ENCODE measurements around the gene TMPRSS3. TPM values are rescaled to one million over a fixed set of nuclear protein-coding genes. Genes with fewer than 3 reads are reported as not detected.

The TMPRSS3 gene
- total RNA-seq, 1 experiment from 2014 or later: 4.3 TPM

GRCh38 chr21:42443876-42444744, 48.3 kb upstream of the TMPRSS3 start:
- H3K9me3 ChIP-seq (ENCODE audit: insufficient read depth, low read depth): no peaks in the 10 kb centered on the region
- no peaks in the 10 kb centered on the region for H3K4me1 ChIP-seq (replicated peaks; ENCODE audit: insufficient read depth)
- no peak overlapping the region for H3K4me2 ChIP-seq
- CTCF ChIA-PET: interaction anchor here (0.7 kb wide), 1 partner anchor 177 kb away, joined by 4 read pairs; no protein-coding TSS in a partner anchor
- no peaks in the 10 kb centered on the region for H3K79me2 ChIP-seq (ENCODE audit: low read depth)
- POLR2A ChIA-PET (ENCODE audit: unreplicated experiment): no interaction called here
- no peak for DNase-seq
- BruUV-seq (replicated peaks): no TSS peak
- no peaks in the 10 kb centered on the region for H3F3A ChIP-seq (ENCODE audit: insufficient read depth, low read depth)
- H3K27ac ChIP-seq: no peak overlapping the region
- TF ChIP-seq EZH2 (IDR thresholded peaks at IDR 0.05; ENCODE audit: low read depth) (no peak), CTCF (conservative IDR thresholded peaks at IDR 0.05) (no peak)
- H3K9me2 ChIP-seq (ENCODE audit: insufficient read depth): no peaks in the 10 kb centered on the region
- H3K27me3 ChIP-seq (ENCODE audit: insufficient read depth, low read depth): 0 out of 2 replicates have a peak, but pooled peaks cover 3% of the 10 kb centered on the region
- intact Hi-C loops (cut with micrococcal nuclease; ENCODE audit: unreplicated experiment): no loop called here
- no peaks in the 10 kb centered on the region for H4K20me1 ChIP-seq (ENCODE audit: insufficient read depth)
- no peaks in the 10 kb centered on the region for H3K36me3 ChIP-seq (ENCODE audit: low read depth)
- H3K4me3 ChIP-seq: no peak overlapping the region
- H2AFZ ChIP-seq: no peak overlapping the region

GRCh38 chr21:42443181-42443785, 47.4 kb upstream of the TMPRSS3 start:
- ChIA-PET POLR2A (ENCODE audit: unreplicated experiment) (no interaction called here), CTCF (interaction anchor here (0.7 kb wide), 1 partner anchor 177 kb away, joined by 4 read pairs; no protein-coding TSS in a partner anchor)
- DNase-seq: no peak
- Histone ChIP-seq H4K20me1 (ENCODE audit: insufficient read depth) (no peaks in the 10 kb centered on the region), H3K4me1 (replicated peaks; ENCODE audit: insufficient read depth) (no peaks in the 10 kb centered on the region), H3K9me3 (ENCODE audit: insufficient read depth, low read depth) (no peaks in the 10 kb centered on the region), H2AFZ (no peak overlapping the region), H3K27ac (no peak overlapping the region), H3K4me2 (no peak overlapping the region), H3K9me2 (ENCODE audit: insufficient read depth) (no peaks in the 10 kb centered on the region), H3K4me3 (no peak overlapping the region), H3K79me2 (ENCODE audit: low read depth) (no peaks in the 10 kb centered on the region), H3F3A (ENCODE audit: insufficient read depth, low read depth) (no peaks in the 10 kb centered on the region), H3K36me3 (ENCODE audit: low read depth) (no peaks in the 10 kb centered on the region), H3K27me3 (ENCODE audit: insufficient read depth, low read depth) (0 out of 2 replicates have a peak, but pooled peaks cover 3% of the 10 kb centered on the region)
- intact Hi-C loops (cut with micrococcal nuclease; ENCODE audit: unreplicated experiment): no loop called here
- no TSS peak for BruUV-seq (replicated peaks)
- no peak for TF ChIP-seq CTCF (conservative IDR thresholded peaks at IDR 0.05)
- no peak for TF ChIP-seq EZH2 (IDR thresholded peaks at IDR 0.05; ENCODE audit: low read depth)

- H3K79me2 ChIP-seq (ENCODE audit: low read depth): no peaks in the 10 kb centered on the region
- no peak for DNase-seq
- H3K27ac ChIP-seq: no peak overlapping the region
- no peaks in the 10 kb centered on the region for H3K9me3 ChIP-seq (ENCODE audit: insufficient read depth, low read depth)
- no peak overlapping the region for H3K4me3 ChIP-seq
- no peak overlapping the region for H3K4me2 ChIP-seq
- H2AFZ ChIP-seq: no peak overlapping the region
- no peaks in the 10 kb centered on the region for H4K20me1 ChIP-seq (ENCODE audit: insufficient read depth)
- 0 out of 2 replicates have a peak, but pooled peaks cover 3% of the 10 kb centered on the region for H3K27me3 ChIP-seq (ENCODE audit: insufficient read depth, low read depth)
- H3F3A ChIP-seq (ENCODE audit: insufficient read depth, low read depth): no peaks in the 10 kb centered on the region
- TF ChIP-seq CTCF (conservative IDR thresholded peaks at IDR 0.05): no peak
- no peak for TF ChIP-seq EZH2 (IDR thresholded peaks at IDR 0.05; ENCODE audit: low read depth)
- intact Hi-C loops (cut with micrococcal nuclease; ENCODE audit: unreplicated experiment): no loop called here
- BruUV-seq (replicated peaks): no TSS peak
- no peaks in the 10 kb centered on the region for H3K9me2 ChIP-seq (ENCODE audit: insufficient read depth)
- CTCF ChIA-PET: no interaction called here
- H3K36me3 ChIP-seq (ENCODE audit: low read depth): no peaks in the 10 kb centered on the region
- H3K4me1 ChIP-seq (replicated peaks; ENCODE audit: insufficient read depth): no peaks in the 10 kb centered on the region
- POLR2A ChIA-PET (ENCODE audit: unreplicated experiment): interaction anchor here (0.6 kb wide), 1 partner anchor 32 kb away, joined by 4 read pairs; no protein-coding TSS in a partner anchor
These were observed 46.1 kb upstream of the TMPRSS3 start for GRCh38 chr21:42441963-42442362.

All from PC-9 (cell line).